ENCODE data around the gene HMG20B.

HMG20B gene

DNA sequence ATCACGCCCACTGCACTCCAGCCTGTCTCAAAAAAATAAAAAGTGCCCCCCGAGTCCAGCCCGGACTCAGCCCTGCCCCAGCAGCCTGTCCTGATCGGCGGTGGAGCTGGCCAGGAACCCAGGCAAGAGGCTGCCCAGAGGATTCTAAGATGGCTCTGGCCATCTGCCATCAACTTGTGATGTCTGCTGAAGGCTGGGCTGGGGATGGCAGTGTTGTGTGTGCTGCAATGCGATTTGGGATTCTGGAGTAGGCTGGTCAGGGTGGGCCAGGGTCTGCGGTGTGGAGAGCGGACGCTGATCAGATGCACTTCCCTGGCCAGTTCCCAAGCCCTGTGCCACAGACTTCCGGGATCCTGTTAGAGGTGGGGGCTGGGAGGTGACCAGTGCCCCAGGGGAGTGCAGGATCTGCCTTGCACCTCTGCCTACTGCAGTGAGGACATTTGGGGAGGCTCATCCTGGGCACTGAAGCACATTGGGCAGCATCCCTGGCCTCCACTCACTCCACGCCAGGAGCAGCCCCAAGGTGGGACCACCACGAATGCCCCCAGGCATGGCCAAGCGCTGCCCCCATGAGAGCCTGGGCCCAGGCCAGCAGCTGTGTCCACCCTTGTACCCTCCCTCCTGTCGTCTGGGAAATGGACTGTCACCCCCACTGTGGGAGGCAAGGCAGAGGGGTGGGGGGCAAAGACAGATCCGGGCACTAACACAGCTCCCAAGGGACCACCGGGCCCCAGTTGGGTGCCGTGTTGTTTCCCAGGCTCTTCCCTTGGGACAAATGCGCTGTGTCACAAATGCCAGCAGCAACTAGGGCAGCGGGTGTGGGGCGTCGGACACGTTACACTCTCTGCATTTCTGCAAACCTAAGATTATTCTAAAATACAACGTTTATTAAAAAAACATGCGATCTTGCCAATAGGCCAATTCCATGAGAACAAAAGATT, 37.3 kb downstream of the HMG20B start:
- no peak for DNase-seq

DNA sequence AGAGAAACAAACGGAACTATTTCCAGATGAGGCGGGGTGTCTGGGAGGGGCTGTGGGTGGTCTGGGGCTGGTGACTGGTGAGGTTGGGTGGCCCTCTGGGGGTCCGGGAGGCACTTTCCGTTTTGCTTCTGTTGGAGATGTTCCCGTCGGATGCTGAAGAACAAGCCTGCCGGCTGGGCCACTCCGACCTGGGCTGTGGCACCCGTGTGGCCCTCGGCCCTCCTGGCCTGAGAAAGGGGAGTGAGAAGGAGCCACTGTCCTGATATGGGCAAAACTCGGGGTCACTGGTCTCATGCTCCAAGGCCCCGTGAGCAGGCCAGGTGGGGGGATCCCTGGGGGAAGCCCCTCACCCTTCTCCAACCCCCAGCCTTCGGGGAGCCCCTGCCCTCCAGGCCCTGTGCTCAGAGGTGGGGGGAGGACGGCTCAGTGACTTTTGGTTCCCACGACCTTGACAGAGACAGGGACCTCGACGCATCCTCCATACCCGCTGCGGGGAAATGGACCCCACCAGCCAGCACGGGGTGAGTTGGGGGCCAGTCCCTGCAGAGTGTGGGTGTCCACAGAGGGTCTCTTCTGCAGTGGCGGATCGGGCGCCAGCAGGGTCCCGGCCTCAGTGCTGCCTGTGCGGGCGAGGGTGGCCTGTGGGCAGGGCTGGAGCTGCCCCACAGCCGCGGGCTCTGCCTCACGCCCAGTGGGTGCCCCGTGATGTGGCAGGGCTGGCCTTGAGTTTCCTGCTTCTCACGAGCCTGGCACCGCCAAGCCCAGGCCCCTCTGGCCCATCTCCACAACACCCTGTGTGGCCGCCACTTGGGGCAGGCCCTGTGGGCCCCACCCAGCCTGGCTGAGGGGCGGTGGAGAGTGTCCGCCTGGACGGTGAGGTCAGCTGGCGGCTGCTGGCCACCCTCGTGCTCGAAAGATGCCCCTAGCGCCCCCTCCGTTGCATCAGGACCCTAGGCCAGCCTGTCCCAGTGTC, 38.3 kb downstream of the HMG20B start:
- DNase-seq: no peak

DNA sequence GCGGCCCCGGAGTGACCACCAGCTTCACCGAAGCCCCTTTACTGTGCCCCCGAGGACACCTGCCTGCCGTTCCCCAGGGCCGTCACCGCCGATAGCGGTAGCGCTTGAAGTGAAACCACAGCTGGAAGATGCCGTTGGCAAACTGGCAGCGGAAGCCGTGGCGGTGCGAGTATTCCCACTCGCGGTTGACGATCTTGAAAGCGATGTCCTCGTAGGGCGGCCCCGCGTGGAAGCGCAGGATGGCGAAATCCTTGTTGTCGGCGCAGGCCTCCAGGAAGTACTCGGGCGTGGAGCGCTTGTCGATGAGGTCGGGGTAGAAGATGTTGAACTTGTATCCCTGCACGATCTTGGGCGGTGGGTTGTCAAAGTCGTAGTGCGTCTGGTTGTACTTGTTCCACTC, 39.1 kb downstream of the HMG20B start:
- DNase-seq: no peak

DNA sequence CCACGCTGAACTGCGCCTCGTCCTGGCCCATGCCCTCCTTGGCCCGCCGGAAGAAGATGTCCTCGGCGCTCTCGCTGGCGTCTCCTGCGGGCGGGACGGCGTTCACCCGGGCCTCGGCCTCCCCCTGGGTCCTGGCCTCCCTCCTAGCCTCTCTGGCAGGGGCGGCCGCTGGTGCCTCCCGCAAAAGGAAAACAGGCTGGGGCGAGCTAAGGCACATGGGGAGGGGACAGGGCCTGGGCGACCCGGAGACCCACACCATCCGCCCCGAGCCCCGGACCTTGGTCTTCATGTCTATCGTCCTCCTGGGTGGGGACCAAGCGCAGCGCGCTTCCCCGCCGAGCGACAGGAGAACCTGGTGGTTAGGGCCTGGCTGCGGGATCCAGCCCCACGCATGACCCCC, 39.6 kb downstream of the HMG20B start:
- DNase-seq: no peak

DNA sequence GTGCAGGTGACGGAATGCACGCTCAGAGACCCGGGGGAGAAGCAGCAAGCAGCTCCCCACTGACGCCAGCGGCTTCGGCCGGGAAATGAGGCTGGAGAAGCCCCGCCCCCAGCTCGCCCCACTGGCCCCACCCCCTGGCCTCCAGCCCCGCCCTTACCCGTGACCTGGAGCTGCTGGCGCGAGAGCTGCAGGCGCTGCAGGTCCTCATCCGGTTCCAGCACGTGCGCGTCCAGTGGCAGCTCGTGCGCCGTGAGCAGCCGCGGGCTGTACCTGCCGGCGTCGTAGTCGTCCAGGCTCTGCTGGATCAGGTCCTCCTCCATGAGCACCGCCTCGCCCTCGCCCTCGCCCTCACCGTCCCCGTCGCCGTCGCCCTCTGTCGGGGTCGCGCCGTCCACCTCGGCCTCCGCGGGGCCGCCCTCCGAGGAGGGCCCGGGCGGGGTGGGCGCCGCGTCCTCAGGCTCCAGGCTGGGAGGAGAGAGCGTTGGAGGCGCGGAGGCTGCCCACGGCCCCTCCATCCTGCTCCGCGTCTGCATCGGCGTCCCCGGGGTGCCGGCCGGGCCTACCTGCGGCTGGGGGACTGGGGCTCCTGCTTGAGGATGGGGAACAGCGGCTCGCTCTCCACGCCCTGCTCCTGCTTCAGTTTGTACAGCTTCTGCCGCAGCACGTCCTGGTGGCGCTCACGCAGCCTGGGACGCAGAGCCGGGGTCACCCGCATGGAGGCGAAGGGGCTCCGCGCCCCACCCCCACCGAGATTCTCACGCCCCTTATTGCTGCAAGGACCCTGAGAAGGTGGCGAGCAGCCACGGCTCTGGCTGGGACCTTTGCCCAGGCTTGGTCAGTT, 40.4 kb downstream of the HMG20B start:
- no peak for DNase-seq

DNA sequence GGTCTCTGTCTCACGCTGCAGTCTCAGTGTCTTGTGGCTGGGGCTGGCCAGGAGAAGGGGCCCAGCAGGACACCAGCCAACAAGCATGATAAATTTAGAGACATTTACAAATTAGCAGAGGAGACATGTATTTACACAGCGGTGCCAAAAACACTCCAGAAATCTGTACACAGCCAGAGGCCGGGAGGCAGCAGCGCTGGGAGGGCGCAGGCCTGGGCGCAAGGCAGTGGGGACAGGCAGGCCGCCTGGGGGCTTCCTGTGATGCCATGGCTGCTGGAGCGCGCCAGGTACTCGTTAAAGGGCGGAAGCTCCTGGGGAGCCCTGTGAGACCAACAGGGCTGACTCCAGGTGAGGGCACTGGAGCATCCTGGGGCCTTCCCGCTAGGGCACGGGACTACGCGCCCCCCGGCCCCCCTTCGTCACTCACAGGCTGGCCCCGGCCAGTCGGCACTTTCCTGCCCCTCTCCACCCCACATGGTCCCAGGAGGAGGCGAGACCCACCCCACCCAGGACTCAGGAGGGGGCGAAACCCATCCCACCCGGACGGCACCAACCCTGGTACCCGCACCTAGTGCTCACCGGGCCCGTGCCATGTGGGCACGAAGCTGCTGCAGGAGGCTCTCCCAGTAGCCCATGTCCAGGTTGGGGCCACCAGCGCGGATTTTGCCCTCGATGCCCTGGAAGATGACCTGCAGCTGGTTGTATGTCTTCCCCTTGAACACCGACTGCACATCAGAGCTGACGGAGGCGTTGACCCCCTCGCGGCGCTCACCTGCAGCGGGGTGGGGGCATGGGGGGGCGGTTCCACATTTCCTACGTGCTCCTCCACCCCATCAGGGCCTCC, 41.3 kb downstream of the HMG20B start:
- DNase-seq: no peak

DNA sequence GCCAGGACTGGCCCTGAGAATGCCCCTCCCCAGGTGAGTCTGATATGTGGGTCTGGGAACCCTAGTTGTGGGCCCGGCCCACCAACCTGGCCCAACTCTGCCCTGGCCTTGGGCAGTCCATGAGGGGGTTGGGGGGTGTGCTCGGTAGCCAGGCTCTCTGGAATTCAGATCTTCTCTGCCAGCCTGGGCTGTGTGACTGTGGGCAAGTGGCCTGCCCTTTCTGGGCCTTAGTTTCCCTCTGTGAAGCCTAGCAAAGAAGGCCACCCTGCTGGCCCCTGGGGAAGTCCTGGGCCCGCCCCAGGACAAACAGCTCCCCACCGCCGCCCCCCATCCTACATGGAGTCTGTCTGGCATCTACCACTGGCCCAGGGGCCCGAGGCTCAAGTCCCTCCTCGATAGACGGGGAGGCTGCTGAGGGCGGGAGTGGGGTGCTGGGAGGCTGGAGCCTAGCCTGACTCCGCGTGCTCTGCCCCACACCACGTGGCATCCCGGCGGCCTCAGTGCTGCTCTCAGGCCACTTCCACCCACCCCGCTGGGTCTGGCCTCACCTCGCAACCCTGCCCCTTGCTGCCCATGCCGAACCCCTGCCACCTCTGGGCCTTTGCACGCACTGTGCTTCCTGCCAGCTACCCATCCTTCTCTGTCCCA, 42.2 kb downstream of the HMG20B start:
- no peak for DNase-seq

DNA sequence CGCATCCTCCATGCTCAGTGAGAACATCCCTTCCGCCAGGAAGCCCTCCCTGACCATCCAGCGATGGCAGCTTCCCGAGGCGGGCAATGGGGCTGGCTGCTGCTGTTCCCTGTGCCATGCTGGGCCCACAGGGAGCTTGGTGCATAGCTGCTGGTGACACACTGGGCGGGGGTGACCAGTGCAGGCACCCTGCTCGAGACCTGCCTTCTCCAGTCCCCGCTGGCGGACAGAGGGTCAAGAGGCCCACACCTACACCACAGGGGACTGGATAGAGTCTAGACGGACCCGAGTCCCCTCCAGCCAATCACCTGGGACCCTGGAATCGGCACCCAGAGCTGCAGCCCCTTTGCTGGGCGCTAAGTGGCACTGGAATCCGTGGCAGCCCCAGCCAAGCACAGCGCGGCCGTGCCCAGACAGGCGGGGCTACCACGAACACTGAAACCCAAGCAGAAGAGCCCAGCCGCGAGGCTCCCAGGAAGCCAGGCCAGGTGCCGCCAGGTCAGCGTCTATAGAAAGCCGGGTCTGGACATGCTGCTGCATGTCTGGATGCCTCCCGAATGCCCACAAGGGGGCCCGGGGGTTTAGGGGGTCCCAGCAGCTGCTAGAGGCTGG, 42.9 kb downstream of the HMG20B start:
- no peak for DNase-seq

DNA sequence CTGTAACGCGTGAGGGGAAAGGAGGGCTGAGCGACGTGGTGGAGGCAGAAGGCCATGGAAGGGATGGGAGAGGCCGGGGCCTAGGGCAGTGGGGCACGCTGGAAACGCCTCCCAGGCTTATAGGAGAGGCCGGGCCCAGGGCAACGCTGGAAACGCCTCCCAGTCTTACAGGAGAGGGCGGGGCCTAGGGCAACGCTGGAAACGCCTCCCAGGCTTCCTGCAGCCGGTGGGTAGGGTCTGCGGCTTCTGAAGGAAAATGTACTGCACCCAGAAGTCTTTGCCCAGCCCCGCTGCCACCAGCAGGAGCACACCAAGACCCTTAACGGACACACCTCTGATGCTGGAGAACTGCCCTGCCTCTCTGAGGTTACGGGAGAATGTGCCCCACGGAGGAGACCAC, 44.7 kb downstream of the HMG20B start:
- no peak for DNase-seq

DNA sequence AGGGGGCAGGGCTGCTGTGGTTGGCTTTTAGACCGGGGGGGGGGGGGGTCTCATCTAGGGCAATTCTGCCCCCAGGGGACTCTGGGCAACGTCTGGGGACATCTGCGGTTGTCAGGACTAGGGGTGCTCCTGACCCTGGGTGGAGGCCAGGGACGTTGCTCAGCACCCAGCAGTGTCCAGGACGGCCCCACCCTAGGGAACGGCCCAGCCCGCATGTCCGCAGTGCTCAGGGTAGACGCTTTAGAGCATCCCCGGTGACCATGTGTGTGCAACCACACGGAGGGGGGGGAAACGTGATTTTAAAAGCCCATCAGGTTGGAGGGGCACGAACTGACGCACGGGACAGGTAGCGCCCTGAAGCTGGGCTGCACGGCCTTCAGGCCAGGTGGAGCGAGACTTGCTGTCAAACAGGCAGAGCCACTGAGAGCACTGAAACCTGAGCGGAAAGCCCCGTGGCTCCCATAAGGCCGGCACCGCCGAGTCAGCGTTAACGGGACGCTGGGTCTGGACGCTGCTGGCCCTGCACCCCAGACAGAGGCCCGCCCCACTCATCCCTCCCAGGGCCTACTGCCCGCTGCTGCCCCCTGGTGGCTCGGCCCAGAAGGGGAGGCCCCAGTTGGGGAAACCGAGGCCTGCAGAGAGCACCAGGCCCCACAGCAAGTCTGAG, 45.5 kb downstream of the HMG20B start:
- no peak for DNase-seq

DNA sequence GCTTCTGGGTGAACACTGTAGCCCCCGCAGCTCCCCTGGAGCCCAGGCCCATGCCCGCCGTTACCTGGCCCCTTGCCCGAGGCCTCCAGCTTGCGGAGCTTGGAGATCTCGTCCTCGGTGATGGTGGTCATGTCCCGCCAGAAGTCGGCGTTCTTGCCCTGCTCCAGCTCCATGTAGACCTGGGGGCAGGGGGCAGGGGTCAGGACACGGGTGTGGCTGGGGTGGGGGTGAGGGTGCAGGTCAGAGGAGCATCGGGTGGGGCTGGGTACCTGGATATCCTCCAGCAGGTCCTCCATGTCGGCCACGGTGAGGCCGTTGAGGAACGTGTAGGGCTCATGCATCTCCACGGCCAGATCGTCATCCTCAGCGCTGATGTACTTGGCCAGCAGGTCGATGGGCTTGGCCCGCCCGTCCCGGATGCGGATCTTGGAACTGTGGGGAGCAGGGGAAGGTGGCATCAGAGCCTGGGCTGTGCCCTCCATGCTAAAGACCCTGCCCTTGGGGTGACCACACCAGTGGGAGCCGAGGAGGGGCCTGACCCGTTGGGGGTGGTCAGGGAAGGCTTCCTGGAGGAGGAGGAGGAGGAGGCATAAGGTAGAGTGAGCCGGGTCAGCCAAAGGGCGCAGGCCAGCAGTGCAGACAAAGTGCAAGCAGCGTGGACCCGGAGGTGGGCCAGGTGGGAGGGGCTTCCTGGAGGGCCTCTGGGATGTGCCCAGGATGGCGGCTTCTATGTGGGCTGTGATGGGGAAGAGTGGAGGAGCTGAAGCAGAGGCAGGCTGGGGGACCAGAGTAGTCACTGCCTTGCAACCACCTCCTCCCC, 46.3 kb downstream of the HMG20B start:
- no peak for DNase-seq

DNA sequence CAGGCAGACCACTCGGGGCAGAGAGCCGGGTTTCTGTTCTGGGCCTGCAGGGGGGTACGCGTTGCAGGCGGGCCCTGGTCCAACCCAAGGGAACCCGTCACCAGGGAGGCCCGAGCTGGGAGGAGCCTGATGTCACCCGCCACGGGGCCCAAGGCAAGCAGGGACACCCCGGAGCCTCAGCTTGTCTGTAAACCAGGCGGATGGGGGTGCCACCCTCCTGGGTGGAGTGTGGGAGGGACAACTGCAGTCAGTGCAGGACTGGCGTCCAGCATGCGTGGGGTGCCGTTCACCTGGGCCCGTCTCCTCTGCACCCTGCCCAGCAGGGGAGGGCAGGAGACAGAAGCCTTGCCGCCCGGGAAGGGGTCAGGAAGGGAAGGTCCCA, 46.9 kb downstream of the HMG20B start:
- no peak for DNase-seq

DNA sequence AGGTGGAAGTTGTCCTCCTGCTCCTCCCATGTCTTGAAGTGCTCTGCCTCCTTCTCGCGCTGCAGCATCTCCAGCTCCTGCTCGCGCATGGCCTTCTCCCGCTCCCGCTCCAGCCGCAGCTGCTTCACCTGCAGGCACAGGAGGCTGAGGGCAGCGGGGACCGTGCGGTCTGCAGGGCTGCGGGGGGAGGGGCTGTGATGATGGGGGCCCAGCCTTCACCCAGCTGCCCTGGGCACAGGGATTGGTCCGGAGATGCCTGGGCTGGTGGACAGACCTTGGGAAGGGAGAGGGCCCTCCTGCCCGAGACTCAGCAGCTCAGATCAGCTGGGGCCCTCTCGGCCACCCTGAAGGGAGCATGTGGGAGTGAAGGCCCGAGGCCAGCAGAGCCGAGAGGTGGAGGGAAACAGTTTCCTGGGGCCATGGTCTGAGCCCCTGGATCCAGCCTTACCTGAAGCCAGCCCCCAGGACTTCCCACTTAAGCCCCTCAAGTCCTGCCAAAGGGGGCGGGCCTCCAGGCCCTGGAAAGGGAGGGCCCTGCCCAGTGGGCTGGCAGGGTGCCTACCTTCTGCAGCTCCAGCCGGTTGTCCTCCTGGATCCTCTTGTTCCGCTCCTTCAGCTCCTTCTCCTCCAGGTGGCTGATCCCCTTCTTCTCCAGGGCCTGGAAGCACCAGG, 47.5 kb downstream of the HMG20B start:
- no peak for DNase-seq

DNA sequence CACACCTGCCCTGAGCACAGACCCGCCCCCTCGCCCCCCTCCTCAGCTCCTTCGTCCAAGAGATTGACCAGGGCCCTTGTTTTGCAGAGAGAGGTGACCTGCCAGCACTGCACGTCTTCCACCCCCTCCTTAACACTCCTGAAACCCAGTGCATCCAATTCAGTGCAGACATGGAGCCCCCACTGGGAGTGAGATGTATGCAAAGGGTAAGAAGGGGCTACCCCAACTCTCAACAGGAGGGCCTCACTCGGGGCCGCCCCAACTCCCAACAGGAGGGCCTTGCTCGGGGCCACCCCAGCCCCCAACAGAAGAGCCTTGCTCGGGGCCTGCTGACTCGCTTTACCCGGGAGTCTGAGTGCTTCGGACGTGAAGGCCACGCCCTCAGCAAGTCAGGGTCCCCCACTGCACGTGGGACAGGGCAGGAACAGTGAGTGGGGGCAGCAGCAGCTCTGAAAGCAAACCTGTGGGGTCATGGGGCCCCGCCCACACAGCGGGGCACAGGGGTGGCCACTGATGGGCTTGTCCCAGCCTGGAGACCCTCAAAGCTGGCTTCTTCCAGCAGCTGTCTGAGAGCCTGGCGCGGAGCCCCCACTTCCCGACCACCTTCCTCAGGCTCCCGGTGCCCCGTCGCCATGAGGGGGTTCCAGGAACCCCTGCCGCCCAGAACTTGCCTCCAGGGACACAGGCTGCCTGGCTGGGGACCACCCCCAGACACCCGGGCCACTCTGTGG, 48.2 kb downstream of the HMG20B start:
- no peak for DNase-seq

DNA sequence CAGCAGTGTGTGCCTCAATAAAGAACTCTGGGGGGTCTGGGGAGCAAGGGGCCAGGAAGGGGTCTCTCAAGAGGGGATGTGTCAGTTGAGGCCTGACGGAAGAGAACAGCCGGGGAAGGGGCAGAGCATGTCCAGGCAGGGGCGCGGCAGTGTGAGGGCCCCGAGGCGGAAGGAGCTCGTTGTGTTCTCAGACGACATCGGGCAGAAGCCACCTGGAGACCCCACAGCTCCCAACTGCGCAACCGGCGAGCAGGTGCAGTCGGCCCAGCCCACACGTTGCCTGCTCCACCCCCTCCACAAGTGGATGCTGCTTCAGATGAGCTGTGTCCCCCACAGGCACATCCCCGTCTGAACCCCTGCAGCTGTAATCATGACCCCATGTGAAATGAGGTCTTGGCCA, 48.9 kb downstream of the HMG20B start:
- DNase-seq: no peak

DNA sequence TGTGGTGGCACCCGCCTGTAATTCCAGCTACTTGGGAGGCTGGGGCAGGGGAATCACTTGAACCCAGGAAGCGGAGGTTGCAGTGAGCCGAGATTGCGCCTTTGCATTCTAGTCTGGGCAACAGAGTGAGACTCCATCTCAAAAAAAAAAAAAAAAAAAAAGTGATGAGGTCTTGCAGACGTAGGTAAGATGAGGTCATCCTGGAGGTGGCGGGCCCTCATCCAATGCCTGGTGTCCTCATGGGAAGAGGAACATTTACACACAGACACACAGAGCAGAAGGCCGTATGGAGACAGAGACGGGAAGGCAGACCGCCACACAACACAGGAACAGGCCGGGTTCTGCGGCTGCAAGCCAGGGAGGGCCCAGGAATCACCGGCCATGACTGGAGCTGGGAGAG, 49.5 kb downstream of the HMG20B start:
- no peak for DNase-seq

DNA sequence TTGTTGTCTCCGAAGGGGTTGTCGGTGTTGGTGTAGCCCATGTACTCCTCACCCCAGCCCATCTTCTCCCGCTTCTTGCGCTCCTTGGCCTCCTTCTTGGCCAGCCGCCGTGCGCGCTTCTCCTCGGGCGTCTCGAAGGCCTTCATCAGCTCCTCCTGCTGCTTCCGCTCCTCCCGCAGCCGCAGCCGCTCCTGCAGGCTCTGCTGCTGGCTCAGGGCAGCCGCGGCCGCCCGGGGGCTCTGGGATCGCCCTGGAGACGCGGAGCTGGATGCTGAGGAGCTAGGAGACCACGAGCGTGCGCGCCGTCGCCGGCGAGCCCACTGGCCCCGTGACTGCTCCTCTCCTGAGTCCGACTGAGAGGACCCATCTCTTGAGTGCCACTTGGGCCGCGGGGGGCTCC, 51.0 kb downstream of the HMG20B start:
- DNase-seq: no peak

DNA sequence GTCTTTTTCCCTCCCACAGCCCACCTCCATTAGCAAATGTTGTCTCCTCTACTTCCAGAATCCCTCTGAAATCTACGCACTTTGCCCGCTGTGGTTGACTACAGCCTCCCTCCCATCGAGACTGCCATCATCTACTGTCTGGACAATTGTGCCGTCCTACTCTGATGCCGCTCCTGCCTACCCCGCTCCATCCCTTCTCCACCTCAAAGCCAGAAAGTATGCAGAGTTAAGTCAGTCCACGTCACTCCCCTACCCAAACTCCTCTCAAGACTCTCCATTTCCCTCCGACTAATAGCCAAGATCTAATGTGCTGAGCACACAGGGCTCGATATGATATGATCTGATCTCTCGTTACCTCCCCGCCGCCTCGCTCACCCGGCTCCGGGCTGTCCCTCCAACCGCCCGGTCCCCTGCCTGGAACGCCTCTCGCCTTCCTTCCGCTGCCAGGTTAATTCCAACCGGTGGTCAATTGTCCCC, 53.3 kb downstream of the HMG20B start:
- DNase-seq: no peak
